Stimulated activated CD8-positive, alpha-beta memory T cell treated with anti-CD3 and anti-CD28 coated beads, Interleukin-7, amount 100 ng/mL, for 1 hour (primary cell): ENCODE data around the gene TBC1D17.

ENCODE experiments used
- DNase-seq, 2 donors: peaks; one replicate each; pipeline ENCODE4 v3.0.0-alpha.2; 2020; ENCODE audit warnings: low read depth in 2 of 2

Gene TBC1D17

GRCh38 chr19:49877879-49878743, 609 bp downstream of the TBC1D17 start:
- peak; percentile 92 to 94 for DNase-seq

- DNase-seq = no peak
Measured at GRCh38 chr19:49878744-49879070, 1.2 kb downstream of the TBC1D17 start.

GRCh38 chr19:49879243-49879963, 1.9 kb downstream of the TBC1D17 start:
- no peak for DNase-seq

GRCh38 chr19:49880162-49880869, 2.8 kb downstream of the TBC1D17 start:
- no peak for DNase-seq

GRCh38 chr19:49881186-49881585, 3.7 kb downstream of the TBC1D17 start:
- no peak for DNase-seq

GRCh38 chr19:49881672-49882394, 4.3 kb downstream of the TBC1D17 start:
- DNase-seq = no peak

GRCh38 chr19:49882643-49883042, 5.1 kb downstream of the TBC1D17 start:
- no peak for DNase-seq

- DNase-seq = no peak
Measured at GRCh38 chr19:49883094-49883493, 5.6 kb downstream of the TBC1D17 start.

GRCh38 chr19:49884109-49884508, 6.6 kb downstream of the TBC1D17 start:
- no peak for DNase-seq

- DNase-seq = no peak
Measured at GRCh38 chr19:49884760-49885159, 7.3 kb downstream of the TBC1D17 start.

GRCh38 chr19:49887037-49887664, 9.6 kb downstream of the TBC1D17 start:
- no peak for DNase-seq

- no peak for DNase-seq
Measured at GRCh38 chr19:49887665-49888509, 10.4 kb downstream of the TBC1D17 start.

- DNase-seq = no peak
Measured at GRCh38 chr19:49888510-49888824, 11.0 kb downstream of the TBC1D17 start.

- no peak for DNase-seq
Measured at GRCh38 chr19:49889038-49889686, 11.7 kb downstream of the TBC1D17 start.

GRCh38 chr19:49889687-49890348, 12.3 kb downstream of the TBC1D17 start:
- peak; percentile 40 to 47 for DNase-seq

GRCh38 chr19:49890349-49891311, 13.1 kb downstream of the TBC1D17 start:
- peak; percentile 38 to 41 for DNase-seq

GRCh38 chr19:49891393-49891792, 13.9 kb downstream of the TBC1D17 start:
- DNase-seq = no peak

GRCh38 chr19:49892716-49893115, 15.2 kb downstream of the TBC1D17 start:
- no peak for DNase-seq
